Neuronal stem cell (in vitro differentiated cells): ENCODE measurements around the gene GSTO2.

Experiments
- DNase-seq: peaks from one replicate; pipeline ENCODE4 v3.0.0-alpha.2; 2013; ENCODE audit warnings: low spot score
- H2AFZ ChIP-seq: one replicate; pipeline ENCODE4 v1.6.1; 2013; ENCODE audit warnings: mild to moderate bottlenecking, low read length, inconsistent platforms
- H2AK5ac ChIP-seq: 2 replicates; pipeline ENCODE4 v1.6.1; 2013; ENCODE audit warnings: low read depth, mild to moderate bottlenecking, inconsistent platforms, low read length, moderate library complexity, mixed read lengths
- H2BK120ac ChIP-seq: 2 replicates; pipeline ENCODE4 v1.6.1; 2013; ENCODE audit warnings: low read depth, mild to moderate bottlenecking, inconsistent platforms, low read length, moderate library complexity, mixed read lengths
- H2BK12ac ChIP-seq: one replicate; pipeline ENCODE4 v1.6.1; 2013; ENCODE audit warnings: low read length, inconsistent platforms
- H2BK15ac ChIP-seq: 2 replicates; pipeline ENCODE4 v1.6.1; 2013; ENCODE audit warnings: mild to moderate bottlenecking, low read length, inconsistent platforms, mixed read lengths
- H2BK5ac ChIP-seq: one replicate; pipeline ENCODE4 v1.6.1; 2013; ENCODE audit warnings: inconsistent platforms, mild to moderate bottlenecking, low read length, moderate library complexity
- H3K14ac ChIP-seq: one replicate; pipeline ENCODE4 v1.6.1; 2013; ENCODE audit warnings: low read length, inconsistent platforms
- H3K18ac ChIP-seq: 2 replicates; pipeline ENCODE4 v1.6.1; 2013; ENCODE audit warnings: low read length, inconsistent platforms
- H3K23ac ChIP-seq: 2 replicates; pipeline ENCODE4 v1.6.1; 2013; ENCODE audit warnings: low read depth, mild to moderate bottlenecking, mixed read lengths, low read length, inconsistent platforms; ENCODE audit not compliant: poor library complexity
- H3K27ac ChIP-seq: replicated peaks from 3 replicates; pipeline ENCODE4 v1.5.1; 2013; ENCODE audit warnings: low read length, inconsistent platforms
- H3K27me3 ChIP-seq, 3 experiments: 2 replicates each; pipeline ENCODE4 v1.6.1; 2013; ENCODE audit warnings: low read length in 3 of 3, mild to moderate bottlenecking in 2 of 3, inconsistent platforms in 1 of 3, low read depth in 1 of 3, mixed read lengths in 1 of 3, moderate library complexity in 1 of 3; ENCODE audit not compliant: control insufficient read depth in 3 of 3, insufficient read depth in 3 of 3
- H3K36me3 ChIP-seq, 2 donors: replicated peaks in 1 of 2; 2 replicates each; pipeline ENCODE4 v1.6.1; 2013; ENCODE audit warnings: low read length in 2 of 2; ENCODE audit not compliant: control insufficient read depth in 2 of 2, insufficient read depth in 2 of 2
- H3K4ac ChIP-seq: 2 replicates; pipeline ENCODE4 v1.6.1; 2013; ENCODE audit warnings: inconsistent platforms, mild to moderate bottlenecking, low read length, moderate library complexity
- H3K4me1 ChIP-seq, 2 donors: 1 replicate in 1 of 2; 2 replicates in 1 of 2; pipeline ENCODE4 v1.6.1; 2013; ENCODE audit warnings: low read length in 2 of 2, low read depth in 1 of 2; ENCODE audit not compliant: control insufficient read depth in 2 of 2, insufficient read depth in 1 of 2
- H3K4me2 ChIP-seq: one replicate; pipeline ENCODE4 v1.6.1; 2013; ENCODE audit warnings: mild to moderate bottlenecking, low read length, inconsistent platforms; ENCODE audit not compliant: insufficient read depth, poor library complexity, severe bottlenecking
- H3K4me3 ChIP-seq, 2 donors: 2 replicates each; pipeline ENCODE4 v1.5.1; 2013; ENCODE audit warnings: low read length in 2 of 2, mild to moderate bottlenecking in 2 of 2, inconsistent platforms in 1 of 2, moderate library complexity in 1 of 2
- H3K79me1 ChIP-seq: one replicate; pipeline ENCODE4 v1.6.1; 2013; ENCODE audit warnings: low read depth, mild to moderate bottlenecking, inconsistent platforms, low read length, moderate library complexity
- H3K9ac ChIP-seq: one replicate; pipeline ENCODE4 v1.6.1; 2013; ENCODE audit warnings: mild to moderate bottlenecking, low read depth, low read length, inconsistent platforms; ENCODE audit not compliant: poor library complexity
- H3K9me3 ChIP-seq, 2 donors: replicated peaks in 1 of 2; 2 replicates each; pipeline versions ENCODE3 to v1.6.1; 2013; ENCODE audit warnings: low read length in 2 of 2, mild to moderate bottlenecking in 2 of 2, inconsistent platforms in 1 of 2, low read depth in 1 of 2, mixed read lengths in 1 of 2, moderate library complexity in 1 of 2; ENCODE audit not compliant: control insufficient read depth in 2 of 2, insufficient read depth in 1 of 2
- H4K8ac ChIP-seq: one replicate; pipeline ENCODE4 v1.6.1; 2013; ENCODE audit warnings: low read depth, mild to moderate bottlenecking, inconsistent platforms, low read length, moderate library complexity
- H4K91ac ChIP-seq: one replicate; pipeline ENCODE4 v1.6.1; 2013; ENCODE audit warnings: low read length, low read depth, mild to moderate bottlenecking, inconsistent platforms; ENCODE audit not compliant: poor library complexity
- WGBS, 2 donors: extraction: QIAGEN DNeasy Blood & Tissue Kit; methylation state at CpG; one replicate each; pipeline ENCODE4 v1.1.7; 2013; ENCODE audit warnings: missing lambda C conversion rate in 2 of 2, mixed read lengths in 1 of 2; ENCODE audit not compliant: insufficient read length in 2 of 2, insufficient replicate concordance in 1 of 2; ENCODE audit errors: extremely low coverage in 2 of 2; 5-methylcytosine and 5-hydroxymethylcytosine counted together

Gene GSTO2

DNA sequence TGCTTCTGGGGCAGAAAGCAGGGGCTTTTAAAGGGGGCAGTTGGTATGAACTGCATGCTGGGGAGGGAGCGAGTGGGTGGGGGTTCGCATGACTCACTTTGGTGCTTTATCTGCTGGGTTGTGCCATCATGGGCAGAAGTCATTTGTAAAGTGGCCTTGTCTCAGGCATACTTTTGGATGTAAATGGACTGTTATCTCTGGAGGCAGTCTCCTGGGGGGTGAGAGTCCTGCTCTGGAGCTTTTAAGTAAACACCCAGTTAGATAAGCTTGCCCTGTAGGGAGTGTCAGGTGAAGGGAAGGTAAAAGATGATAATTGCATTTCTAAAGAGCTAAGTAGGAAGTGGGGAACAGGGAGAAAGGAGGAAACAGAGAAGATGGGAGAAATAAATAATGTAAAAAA, 15.9 kb upstream of the GSTO2 start:
- no peak overlapping the region for H3K9ac ChIP-seq
- H3K79me1 ChIP-seq, result no peaks in the 10 kb centered on the region
- H3K27ac ChIP-seq, result no peak overlapping the region
- no peak overlapping the region for H2BK15ac ChIP-seq
- H2AFZ ChIP-seq, result no peak overlapping the region
- peaks cover 0 to 22% (median 2%) of the 10 kb centered on the region in 3 experiments for H3K27me3 ChIP-seq
- H4K91ac ChIP-seq, result no peak overlapping the region
- no peak overlapping the region for H4K8ac ChIP-seq
- no peak overlapping the region for H3K4me3 ChIP-seq
- H3K4me1 ChIP-seq, result peaks cover 2 to 18% of the 10 kb centered on the region in 2 donors
- H3K14ac ChIP-seq, result no peak overlapping the region
- H3K18ac ChIP-seq, result no peak overlapping the region
- no peak overlapping the region for H3K4me2 ChIP-seq
- H3K23ac ChIP-seq, result no peak overlapping the region
- H2BK12ac ChIP-seq, result no peak overlapping the region
- DNase-seq, result no peak
- H3K4ac ChIP-seq, result no peak overlapping the region
- no peak overlapping the region for H2BK5ac ChIP-seq
- no peak overlapping the region for H2AK5ac ChIP-seq
- no peak overlapping the region for H2BK120ac ChIP-seq
- H3K9me3 ChIP-seq, result no peaks in the 10 kb centered on the region
- no CpG with 5 or more reads among the region's 2 CpGs for WGBS, 2 donors
- peaks cover 0 to 14% of the 10 kb centered on the region in 2 donors for H3K36me3 ChIP-seq

DNA sequence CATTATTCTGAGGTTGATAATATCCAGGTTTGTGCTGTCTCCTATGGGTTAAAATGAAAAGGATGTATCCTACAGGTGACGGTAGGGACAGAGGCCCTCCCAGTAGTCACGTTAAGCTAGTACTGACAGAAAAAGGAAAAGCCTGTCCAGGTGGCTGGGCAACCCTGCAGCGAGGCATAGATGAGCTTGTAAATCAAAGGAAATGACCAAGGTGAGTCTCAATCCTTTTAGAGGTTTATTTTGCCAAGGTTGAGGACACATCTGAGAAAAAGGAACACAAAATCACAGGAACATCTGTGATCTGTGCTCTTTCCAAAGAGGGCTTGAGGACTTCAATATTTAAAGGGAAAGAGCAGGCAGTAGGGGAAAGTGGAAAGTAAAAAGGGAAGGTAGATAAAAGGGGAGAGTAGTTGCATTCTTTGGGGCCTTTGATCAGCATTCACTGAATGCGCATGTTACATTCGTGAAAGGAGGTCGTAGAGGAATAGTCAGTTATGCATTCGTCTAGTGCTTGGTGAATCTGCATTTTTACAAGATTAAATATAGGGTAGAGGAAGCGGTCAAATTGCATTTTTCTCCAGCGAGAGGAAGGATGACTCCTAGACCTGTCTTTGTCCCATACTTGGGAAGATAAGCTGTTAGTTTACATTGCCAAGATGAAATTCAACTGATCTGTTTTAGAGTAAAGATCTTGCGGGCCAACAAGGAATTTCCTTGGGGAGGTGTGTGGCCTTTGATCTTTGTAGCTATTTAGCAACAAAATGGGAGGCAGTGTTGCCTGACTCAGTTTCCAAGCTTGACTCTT, 15.2 kb upstream of the GSTO2 start:
- no peak overlapping the region for H3K27ac ChIP-seq
- peaks cover 0 to 21% of the 10 kb centered on the region in 2 donors for H3K36me3 ChIP-seq
- H3K79me1 ChIP-seq, result no peaks in the 10 kb centered on the region
- H3K4me1 ChIP-seq, result peaks cover 2 to 18% of the 10 kb centered on the region in 2 donors
- no peak overlapping the region for H3K23ac ChIP-seq
- no peak overlapping the region for H3K18ac ChIP-seq
- no peaks in the 10 kb centered on the region for H3K9me3 ChIP-seq
- H2BK12ac ChIP-seq, result no peak overlapping the region
- peak overlapping the region in 1 of 2 donors; percentile 87 for H3K4me3 ChIP-seq
- no peak overlapping the region for H2BK15ac ChIP-seq
- no peak overlapping the region for H3K4me2 ChIP-seq
- no peak overlapping the region for H2AK5ac ChIP-seq
- H3K9ac ChIP-seq, result no peak overlapping the region
- H3K14ac ChIP-seq, result no peak overlapping the region
- H2BK120ac ChIP-seq, result no peak overlapping the region
- H3K27me3 ChIP-seq, result peaks cover 0 to 22% (median 2%) of the 10 kb centered on the region in 3 experiments
- H3K4ac ChIP-seq, result no peak overlapping the region
- no CpG with 5 or more reads among the region's 10 CpGs for WGBS, 2 donors
- no peak for DNase-seq
- H4K91ac ChIP-seq, result no peak overlapping the region
- H2AFZ ChIP-seq, result peak overlapping the region; percentile 86
- no peak overlapping the region for H4K8ac ChIP-seq
- H2BK5ac ChIP-seq, result no peak overlapping the region

DNA sequence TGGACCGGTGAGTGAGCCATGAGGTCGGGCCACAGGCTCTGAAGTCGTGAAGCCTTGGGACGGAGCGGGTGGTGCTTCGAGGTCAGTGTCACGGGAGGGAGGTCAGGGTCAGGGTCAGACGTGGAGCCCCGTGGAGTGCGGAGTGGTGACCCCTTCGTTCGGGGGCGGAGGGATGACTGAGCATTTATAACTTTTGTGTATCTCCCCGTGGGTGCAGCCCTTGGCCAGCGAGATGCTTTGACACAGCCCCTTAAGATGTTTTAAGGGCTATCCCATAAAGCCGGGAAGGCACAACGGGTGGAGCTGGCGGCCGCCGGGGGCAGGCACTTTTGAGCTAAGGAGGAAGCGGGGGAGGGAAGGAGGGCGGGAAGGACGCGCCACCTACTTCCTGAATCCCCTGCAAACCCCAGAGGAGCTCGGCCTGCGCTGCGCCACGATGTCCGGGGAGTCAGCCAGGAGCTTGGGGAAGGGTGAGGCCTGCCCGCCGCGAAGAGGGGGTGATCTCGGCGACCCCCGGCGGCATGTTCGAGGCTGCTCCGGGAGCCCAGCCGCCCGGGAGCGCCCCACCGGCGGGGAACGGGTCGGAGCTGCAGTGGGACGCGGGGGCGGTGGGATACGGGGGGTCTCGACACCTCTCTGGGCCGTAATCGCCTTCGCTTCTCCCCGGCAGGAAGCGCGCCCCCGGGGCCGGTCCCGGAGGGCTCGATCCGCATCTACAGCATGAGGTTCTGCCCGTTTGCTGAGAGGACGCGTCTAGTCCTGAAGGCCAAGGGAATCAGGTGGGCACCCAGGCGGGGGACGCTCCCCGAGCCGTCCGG, 14.3 kb upstream of the GSTO2 start, which contains the start of gene GSTO1:
Gene GSTO1 (plus strand): TSS at position 400 of the 818 bp plus-strand sequence. CDS start 37 bp downstream, at position 437.
- peak; percentile 30 for DNase-seq
- H3K4me2 ChIP-seq, result peak within 1 kb of the TSS; percentile 95
- H3K9ac ChIP-seq, result peak within 1 kb of the TSS; percentile 91
- H3K4me1 ChIP-seq, result peaks cover 2 to 18% of the 10 kb centered on the region in 2 donors
- H3K36me3 ChIP-seq, result peaks cover 0 to 30% of the 10 kb centered on the region in 2 donors
- no peak within 1 kb of the TSS for H4K8ac ChIP-seq
- H2BK5ac ChIP-seq, result no peak within 1 kb of the TSS
- peak within 1 kb of the TSS; percentile 25 for H3K14ac ChIP-seq
- peaks cover 0 to 22% (median 2%) of the 10 kb centered on the region in 3 experiments for H3K27me3 ChIP-seq
- no peak within 1 kb of the TSS for H2BK12ac ChIP-seq
- peak within 1 kb of the TSS; percentile 66 for H2BK120ac ChIP-seq
- no peaks in the 10 kb centered on the region for H3K9me3 ChIP-seq
- no peak within 1 kb of the TSS for H2AK5ac ChIP-seq
- H3K23ac ChIP-seq, result peak within 1 kb of the TSS; percentile 68
- H2AFZ ChIP-seq, result peak within 1 kb of the TSS; percentile 86
- H2BK15ac ChIP-seq, result no peak within 1 kb of the TSS
- no peak within 1 kb of the TSS for H4K91ac ChIP-seq
- no peaks in the 10 kb centered on the region for H3K79me1 ChIP-seq
- no CpG with 5 or more reads among the region's 69 CpGs for WGBS, 2 donors
- H3K27ac ChIP-seq, result no peak within 1 kb of the TSS
- H3K4me3 ChIP-seq, result peak within 1 kb of the TSS; percentile 87 to 92
- H3K4ac ChIP-seq, result no peak within 1 kb of the TSS
- peak within 1 kb of the TSS; percentile 91 for H3K18ac ChIP-seq
